Lower leg skin (tissue), 4 donors: ENCODE results near the gene RAPGEF1. TPM values are rescaled to one million over a fixed set of nuclear protein-coding genes. Genes with fewer than 3 reads are reported as not detected.
"Not testable (repeated sequence)": the region's sequence is repeated elsewhere in the genome, so short reads cannot be mapped to it uniquely, and the experiment has no call there.

ENCODE experiments used
- DNase-seq, 2 donors: peaks; one replicate each; pipeline ENCODE4 v3.0.0-alpha.2; 2019; ENCODE audit warnings: low spot score in 2 of 2
- H3K4me3 ChIP-seq: fragments of 200-600 bp; sonication (generic); 2 replicates; pipeline ENCODE4 v1.5.1; 2017; ENCODE audit warnings: mild to moderate bottlenecking, low read depth; ENCODE audit not compliant: poor library complexity, severe bottlenecking
- CTCF ChIP-seq, 3 donors: fragments of 450-650 bp; IDR thresholded peaks; one replicate each; pipeline ENCODE4 v1.5.1; 2016; ENCODE audit warnings: antibody characterized with exemption in 3 of 3, mild to moderate bottlenecking in 3 of 3, moderate library complexity in 2 of 3
- POLR2A ChIP-seq, 2 donors: fragments of 450-650 bp; IDR thresholded peaks; one replicate each; pipeline ENCODE4 v1.6.1; 2016 to 2017; ENCODE audit warnings: antibody characterized with exemption in 2 of 2, mild to moderate bottlenecking in 1 of 2, moderate library complexity in 1 of 2
- WGBS, 2 donors: methylation state at CpG; one replicate each; pipeline ENCODE4 v1.1.5; 2018; 5-methylcytosine and 5-hydroxymethylcytosine counted together
- intact Hi-C: fragments of 100-400 bp; cut with DNase I; formaldehyde crosslinking; loops from one replicate; pipeline ENCODE4 v1.15.0; 2023; ENCODE audit warnings: low total_unique reads
- total RNA-seq, 4 donors: library from RNA; depleted of rRNA; stranded (reverse); fragments of >200 nt; gene quantifications; one replicate each; pipeline ENCODE4 v1.1.0, GENCODE V29; 2016

RAPGEF1 gene
- total RNA-seq, 4 donors from 2014 or later = 18.0 to 70.8 (median 43.5) TPM

- TF ChIP-seq CTCF (IDR thresholded peaks at IDR 0.05) (no peak), POLR2A (IDR thresholded peaks at IDR 0.05) (no peak)
- intact Hi-C loops = no loop called here
- no peak overlapping the region for H3K4me3 ChIP-seq
- DNase-seq = peak; percentile 82 to 91
- 33 to 39% methylated on average over 9 of the region's 9 CpGs for WGBS, 2 donors
These were observed 83.4 kb downstream of the RAPGEF1 start for GRCh38 chr9:131656356-131657036.

GRCh38 chr9:131654369-131654768 is 85.5 kb downstream of the RAPGEF1 start:
- 89 to 90% methylated on average over 5 of the region's 5 CpGs for WGBS, 2 donors

GRCh38 chr9:131651599-131651998 is 88.3 kb downstream of the RAPGEF1 start:
- TF ChIP-seq POLR2A (IDR thresholded peaks at IDR 0.05) = no peak
- TF ChIP-seq CTCF (IDR thresholded peaks at IDR 0.05) = no peak
- intact Hi-C loops = no loop called here
- 66 to 70% methylated on average over 3 of the region's 3 CpGs for WGBS, 2 donors
- no peak for DNase-seq
- H3K4me3 ChIP-seq = no peak overlapping the region

More at GRCh38 chr9:131654369-131654768, 85.5 kb downstream of the RAPGEF1 start:
- peak in 1 of 2 donors; percentile 61 for DNase-seq
- intact Hi-C loops, H3K4me3 ChIP-seq: not testable (repeated sequence)

- DNase-seq = no peak
- intact Hi-C loops = no loop called here
- H3K4me3 ChIP-seq = no peak overlapping the region
- WGBS, 2 donors = 84 to 94% methylated on average over 2 of the region's 2 CpGs
- no peak for TF ChIP-seq CTCF (IDR thresholded peaks at IDR 0.05)
- no peak for TF ChIP-seq POLR2A (IDR thresholded peaks at IDR 0.05)
These were observed 88.7 kb downstream of the RAPGEF1 start for GRCh38 chr9:131651160-131651559.

- no peak overlapping the region for H3K4me3 ChIP-seq
- peak; percentile 88 to 94 for DNase-seq
- TF ChIP-seq CTCF (IDR thresholded peaks at IDR 0.05) (no peak), POLR2A (IDR thresholded peaks at IDR 0.05) (no peak)
- WGBS, 2 donors = 45 to 50% methylated on average over 4 of the region's 4 CpGs
- intact Hi-C loops = no loop called here
These were observed 89.6 kb downstream of the RAPGEF1 start for GRCh38 chr9:131650254-131650653.

GRCh38 chr9:131649646-131650045 is 90.2 kb downstream of the RAPGEF1 start:
- intact Hi-C loops = no loop called here
- no peak overlapping the region for H3K4me3 ChIP-seq
- WGBS, 2 donors = 73 to 74% methylated on average over 6 of the region's 6 CpGs
- TF ChIP-seq POLR2A (IDR thresholded peaks at IDR 0.05) = no peak
- TF ChIP-seq CTCF (IDR thresholded peaks at IDR 0.05) = no peak
- DNase-seq = no peak
